ENCODE results near the gene BACE1-AS.

DNA sequence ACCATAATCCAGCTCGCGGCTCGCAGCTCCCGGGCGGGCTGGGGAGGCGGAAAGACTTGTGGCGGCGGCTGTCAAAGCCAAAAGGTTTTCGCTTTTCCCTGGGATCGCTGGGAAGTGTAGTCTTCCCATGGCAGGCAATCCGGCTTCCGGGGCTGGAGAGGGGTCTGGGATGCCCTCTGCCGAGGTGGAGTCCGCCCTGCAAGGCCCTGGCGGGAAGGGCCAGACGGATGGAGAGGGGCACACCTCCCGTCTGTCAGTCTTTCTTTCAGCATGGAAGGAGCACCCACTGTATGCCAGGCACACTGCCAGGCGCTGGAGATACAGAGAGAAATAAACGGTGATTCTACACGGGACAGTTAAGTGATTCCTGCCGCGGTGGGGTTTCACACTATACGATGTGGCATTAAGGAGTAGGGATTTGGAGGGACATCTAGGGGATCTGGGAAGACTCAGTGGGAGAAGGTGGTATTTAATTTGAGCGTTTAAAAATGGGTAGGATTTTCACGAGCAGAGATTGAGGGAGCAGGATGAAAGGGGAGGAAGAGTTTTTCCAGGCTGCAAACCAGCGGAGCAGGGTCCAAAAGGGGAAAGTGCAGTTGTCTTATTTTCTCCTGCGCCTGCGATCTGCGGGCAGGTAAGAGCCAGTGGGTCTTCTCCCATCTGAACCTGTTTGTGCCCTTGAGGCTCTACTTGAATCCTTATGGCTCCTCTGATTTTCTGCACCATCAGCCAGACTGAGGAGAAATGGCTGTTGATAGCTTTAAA lies 25.2 kb downstream of the BACE1-AS start, which contains the start of gene BACE1:
- TF ChIP-seq, protein P1, sequence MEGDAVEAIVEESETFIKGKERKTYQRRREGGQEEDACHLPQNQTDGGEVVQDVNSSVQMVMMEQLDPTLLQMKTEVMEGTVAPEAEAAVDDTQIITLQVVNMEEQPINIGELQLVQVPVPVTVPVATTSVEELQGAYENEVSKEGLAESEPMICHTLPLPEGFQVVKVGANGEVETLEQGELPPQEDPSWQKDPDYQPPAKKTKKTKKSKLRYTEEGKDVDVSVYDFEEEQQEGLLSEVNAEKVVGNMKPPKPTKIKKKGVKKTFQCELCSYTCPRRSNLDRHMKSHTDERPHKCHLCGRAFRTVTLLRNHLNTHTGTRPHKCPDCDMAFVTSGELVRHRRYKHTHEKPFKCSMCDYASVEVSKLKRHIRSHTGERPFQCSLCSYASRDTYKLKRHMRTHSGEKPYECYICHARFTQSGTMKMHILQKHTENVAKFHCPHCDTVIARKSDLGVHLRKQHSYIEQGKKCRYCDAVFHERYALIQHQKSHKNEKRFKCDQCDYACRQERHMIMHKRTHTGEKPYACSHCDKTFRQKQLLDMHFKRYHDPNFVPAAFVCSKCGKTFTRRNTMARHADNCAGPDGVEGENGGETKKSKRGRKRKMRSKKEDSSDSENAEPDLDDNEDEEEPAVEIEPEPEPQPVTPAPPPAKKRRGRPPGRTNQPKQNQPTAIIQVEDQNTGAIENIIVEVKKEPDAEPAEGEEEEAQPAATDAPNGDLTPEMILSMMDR (IDR thresholded peaks at IDR 0.05) = peak; percentile 52
- no peak for TF ChIP-seq EZH2phosphoT487 (IDR thresholded peaks at IDR 0.05)
- no peak for TF ChIP-seq EZH2 (IDR thresholded peaks at IDR 0.05)

Data from neural progenitor cell (in vitro differentiated cells).